ENCODE measurements around the gene AFDN.

The AFDN gene

DNA sequence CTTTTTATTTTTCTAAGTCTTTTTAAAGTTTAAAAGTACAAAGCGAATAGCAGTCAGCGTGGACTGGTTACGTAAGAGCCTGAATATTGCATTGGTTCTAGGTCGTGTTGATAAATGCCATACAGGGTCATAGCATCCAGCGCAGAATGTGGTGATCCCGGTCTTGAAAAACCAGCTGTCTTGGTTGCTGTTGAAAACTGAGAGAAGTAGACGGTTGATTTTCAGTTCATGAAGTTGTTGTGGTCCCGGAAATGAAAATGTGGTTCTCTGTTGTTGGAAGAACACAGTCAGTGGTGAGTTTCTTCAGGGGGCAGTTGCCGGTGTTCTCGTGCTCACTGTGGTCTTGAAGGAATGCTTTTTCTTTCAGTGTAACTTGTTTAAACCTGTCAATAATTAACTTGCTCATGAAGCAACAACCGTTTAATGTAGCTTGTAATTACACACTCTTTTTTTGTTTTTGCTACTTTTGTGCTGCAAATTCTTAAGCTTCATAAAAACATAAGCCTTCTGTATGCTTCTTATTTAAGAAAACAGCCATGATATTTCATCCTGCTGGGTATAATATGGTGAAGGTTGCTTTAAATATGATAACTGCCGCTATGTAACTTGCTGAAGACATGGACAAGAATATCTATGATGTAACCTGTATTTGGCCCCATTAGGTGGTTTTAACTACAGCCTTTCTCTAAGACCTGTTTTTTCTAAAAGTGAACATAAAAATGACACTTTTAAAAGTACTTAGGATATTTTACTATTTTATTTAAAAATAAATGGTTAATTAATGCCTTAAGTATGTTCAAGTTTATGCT is 106.0 kb downstream of the AFDN start:
- H3K36me3 ChIP-seq, result peaks cover 31 to 93% (median 56%) of the 10 kb centered on the region in 11 experiments
- no peak overlapping the region for H3K9ac ChIP-seq
- no peak overlapping the region for H3K4me2 ChIP-seq
- no peak overlapping the region for H3K27ac ChIP-seq
- no peaks in the 10 kb centered on the region for H3K9me3 ChIP-seq (replicated peaks in 1 of 11)
- peaks cover 0 to 6% (median 0%) of the 10 kb centered on the region in 11 experiments; a peak in 1 of 22 replicates for H4K20me1 ChIP-seq
- H3K27me3 ChIP-seq, result no peaks in the 10 kb centered on the region
- no peak for TF ChIP-seq Cebpa-rat (IDR thresholded peaks at IDR 0.05)
- peaks cover 1 to 9% (median 4%) of the 10 kb centered on the region in 10 experiments for H3K4me1 ChIP-seq
- H3K4me3 ChIP-seq, result no peak overlapping the region

- no peak for TF ChIP-seq Cebpa-rat (IDR thresholded peaks at IDR 0.05)
- Histone ChIP-seq H3K27me3 (no peaks in the 10 kb centered on the region), H3K4me2 (no peak overlapping the region), H3K36me3 (peaks cover 24 to 87% (median 50%) of the 10 kb centered on the region in 11 experiments), H3K9me3 (replicated peaks in 1 of 11) (no peaks in the 10 kb centered on the region), H3K9ac (no peak overlapping the region), H3K27ac (no peak overlapping the region), H4K20me1 (peaks cover 0 to 6% (median 0%) of the 10 kb centered on the region in 11 experiments; a peak in 1 of 22 replicates), H3K4me1 (peaks cover 7 to 15% (median 11%) of the 10 kb centered on the region in 10 experiments), H3K4me3 (no peak overlapping the region)
Measured at GRCh38 chr6:167933290-167933689, 106.6 kb downstream of the AFDN start.

DNA sequence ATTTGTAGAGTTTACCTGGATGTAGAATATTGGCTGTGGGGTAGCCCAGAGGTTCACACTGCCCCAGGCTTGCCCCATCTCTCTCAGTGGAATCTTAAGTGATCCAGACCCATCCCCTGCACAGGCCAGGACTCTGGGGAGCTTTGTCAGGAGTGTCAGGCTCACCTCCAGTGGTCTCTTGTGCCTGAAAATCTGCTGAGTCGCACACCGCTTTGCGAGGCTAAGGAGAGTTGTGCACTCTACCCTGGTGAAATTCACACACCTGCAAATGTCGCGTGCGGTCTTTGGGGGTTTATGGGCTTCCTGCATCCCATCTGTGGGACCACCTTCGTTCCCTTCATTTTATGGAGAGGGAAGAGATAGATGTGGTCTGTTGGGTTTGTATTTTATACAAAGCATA is 107.1 kb downstream of the AFDN start:
- Histone ChIP-seq H3K27ac (no peak overlapping the region), H3K4me3 (no peak overlapping the region), H3K9ac (no peak overlapping the region), H3K27me3 (no peaks in the 10 kb centered on the region), H3K4me1 (peaks cover 12 to 20% (median 16%) of the 10 kb centered on the region in 10 experiments), H4K20me1 (peaks cover 0 to 6% (median 0%) of the 10 kb centered on the region in 11 experiments; a peak in 1 of 22 replicates), H3K9me3 (replicated peaks in 1 of 11) (no peaks in the 10 kb centered on the region), H3K36me3 (peaks cover 20 to 81% (median 45%) of the 10 kb centered on the region in 11 experiments; a peak in 21 of 22 replicates), H3K4me2 (no peak overlapping the region)
- no peak for TF ChIP-seq Cebpa-rat (IDR thresholded peaks at IDR 0.05)

- no peak overlapping the region for H3K4me3 ChIP-seq
- H3K27ac ChIP-seq, result no peak overlapping the region
- H3K9me3 ChIP-seq (replicated peaks in 1 of 11), result no peaks in the 10 kb centered on the region
- H3K4me1 ChIP-seq, result peaks cover 12 to 26% (median 16%) of the 10 kb centered on the region in 10 experiments
- TF ChIP-seq Cebpa-rat (IDR thresholded peaks at IDR 0.05), result no peak
- no peaks in the 10 kb centered on the region for H3K27me3 ChIP-seq
- peaks cover 17 to 79% (median 42%) of the 10 kb centered on the region in 11 experiments; a peak in 21 of 22 replicates for H3K36me3 ChIP-seq
- no peak overlapping the region for H3K4me2 ChIP-seq
- peaks cover 0 to 6% (median 0%) of the 10 kb centered on the region in 11 experiments; a peak in 1 of 22 replicates for H4K20me1 ChIP-seq
- no peak overlapping the region for H3K9ac ChIP-seq
Measured at GRCh38 chr6:167934426-167934864, 107.7 kb downstream of the AFDN start.

DNA sequence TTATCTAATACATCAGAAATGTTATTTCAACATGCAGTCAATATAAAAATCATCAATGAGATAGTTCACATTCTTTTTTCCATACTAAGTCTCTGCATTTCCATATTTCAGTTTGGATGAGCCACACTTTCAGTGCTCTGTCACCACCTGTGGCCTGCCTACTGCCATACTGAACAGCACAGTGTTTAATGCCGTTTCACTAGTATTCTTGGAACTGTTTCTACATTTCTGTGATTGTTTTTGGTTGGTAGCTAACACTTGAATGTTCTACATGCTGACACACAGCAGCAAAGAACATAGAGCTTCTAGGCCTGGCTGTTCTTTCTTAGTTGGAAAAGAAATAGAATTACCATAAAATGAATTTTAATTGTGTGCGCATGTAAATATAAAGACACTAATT is 109.3 kb downstream of the AFDN start:
- Histone ChIP-seq H3K36me3 (peaks cover 7 to 66% (median 30%) of the 10 kb centered on the region in 11 experiments; a peak in 20 of 22 replicates), H3K4me3 (no peak overlapping the region), H3K4me2 (no peak overlapping the region), H3K27ac (no peak overlapping the region), H3K27me3 (no peaks in the 10 kb centered on the region), H3K9ac (no peak overlapping the region), H3K9me3 (replicated peaks in 1 of 11) (no peaks in the 10 kb centered on the region), H4K20me1 (peaks cover 0 to 6% (median 0%) of the 10 kb centered on the region in 11 experiments; a peak in 1 of 22 replicates), H3K4me1 (peaks cover 12 to 26% (median 16%) of the 10 kb centered on the region in 10 experiments)
- TF ChIP-seq Cebpa-rat (IDR thresholded peaks at IDR 0.05), result no peak

DNA sequence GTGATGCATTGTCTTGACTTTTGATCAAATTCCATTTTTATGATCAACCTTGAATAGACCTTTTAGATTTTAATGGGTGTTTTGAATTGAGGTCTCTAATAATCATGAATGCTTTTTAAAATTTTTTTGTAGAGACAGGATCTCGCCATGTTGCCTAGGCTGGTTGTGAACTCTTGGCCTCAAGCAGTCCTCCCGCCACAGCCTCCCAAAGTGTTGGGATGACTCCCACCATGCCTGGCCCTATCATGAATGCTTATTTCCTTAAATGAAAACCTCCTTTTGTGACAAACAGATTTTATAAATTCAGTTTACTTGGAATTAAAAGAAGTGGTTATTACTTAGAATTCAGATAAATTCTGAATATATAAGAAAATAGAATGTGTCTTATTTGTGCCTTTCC is 110.6 kb downstream of the AFDN start:
- no peak overlapping the region for H3K4me3 ChIP-seq
- peak overlapping the region in 1 of 11 experiments; percentile 34; a peak in 2 of 22 replicates for H3K27ac ChIP-seq
- H4K20me1 ChIP-seq, result no peaks in the 10 kb centered on the region
- H3K4me1 ChIP-seq, result peaks cover 12 to 26% (median 16%) of the 10 kb centered on the region in 10 experiments
- H3K4me2 ChIP-seq, result peak overlapping the region in 9 of 11 experiments; percentile 55 to 87 (median 66); a peak in 13 of 22 replicates
- no peaks in the 10 kb centered on the region for H3K9me3 ChIP-seq (replicated peaks in 1 of 11)
- no peak for TF ChIP-seq Cebpa-rat (IDR thresholded peaks at IDR 0.05)
- H3K9ac ChIP-seq, result no peak overlapping the region
- H3K27me3 ChIP-seq, result no peaks in the 10 kb centered on the region
- peaks cover 6 to 62% (median 26%) of the 10 kb centered on the region in 11 experiments; a peak in 19 of 22 replicates for H3K36me3 ChIP-seq

GRCh38 chr6:167937948-167938911 is 111.5 kb downstream of the AFDN start:
- peaks cover 7 to 60% (median 28%) of the 10 kb centered on the region in 11 experiments; a peak in 20 of 22 replicates for H3K36me3 ChIP-seq
- 0 out of 22 replicates have a peak overlapping the region, but pooled peaks of 2 of the 11 experiments have one; percentile 8 to 20 for H3K9ac ChIP-seq

GRCh38 chr6:167941822-167942221 is 115.1 kb downstream of the AFDN start:
- H3K4me3 ChIP-seq, result no peak overlapping the region

More at GRCh38 chr6:167937948-167938911, 111.5 kb downstream of the AFDN start:
- peaks cover 12 to 26% (median 16%) of the 10 kb centered on the region in 10 experiments for H3K4me1 ChIP-seq
- peak overlapping the region; percentile 34 to 87 (median 66) for H3K4me2 ChIP-seq
- H4K20me1 ChIP-seq, result no peaks in the 10 kb centered on the region
- H3K27ac ChIP-seq, result peak overlapping the region in 9 of 11 experiments; percentile 19 to 63 (median 35); a peak in 12 of 22 replicates
- H3K4me3 ChIP-seq, result no peak overlapping the region; a peak in 1 of 20 replicates
- no peaks in the 10 kb centered on the region for H3K27me3 ChIP-seq
- no peaks in the 10 kb centered on the region for H3K9me3 ChIP-seq (replicated peaks in 1 of 11)
- no peak for TF ChIP-seq Cebpa-rat (IDR thresholded peaks at IDR 0.05)

More at GRCh38 chr6:167941822-167942221, 115.1 kb downstream of the AFDN start:
- Histone ChIP-seq H3K27me3 (no peaks in the 10 kb centered on the region), H3K27ac (no peak overlapping the region), H3K4me2 (no peak overlapping the region), H3K36me3 (peaks cover 25 to 60% (median 41%) of the 10 kb centered on the region in 11 experiments), H3K9ac (no peak overlapping the region), H3K4me1 (peaks cover 12 to 26% (median 16%) of the 10 kb centered on the region in 10 experiments), H3K9me3 (replicated peaks in 1 of 11) (no peaks in the 10 kb centered on the region), H4K20me1 (no peaks in the 10 kb centered on the region)
- TF ChIP-seq Cebpa-rat (IDR thresholded peaks at IDR 0.05), result no peak

All from BLaER1 treated with 17β-estradiol and CSF1 and Interleukin-3, amounts not matched to agents 10 nM and 100 nM (cell line).